HPDE6-E6E7 (cell line): ENCODE results near the gene GAA.
A peak's percentile ranks its signal among the peaks of the same experiment; 100 is the strongest.
"Not testable (repeated sequence)": the region's sequence is repeated elsewhere in the genome, so short reads cannot be mapped to it uniquely, and the experiment has no call there.

Experiments used
- DNase-seq: peaks from one replicate; pipeline ENCODE4 v3.0.0; 2011; ENCODE audit warnings: missing footprints; ENCODE audit errors: extremely low spot score

Gene GAA

DNA sequence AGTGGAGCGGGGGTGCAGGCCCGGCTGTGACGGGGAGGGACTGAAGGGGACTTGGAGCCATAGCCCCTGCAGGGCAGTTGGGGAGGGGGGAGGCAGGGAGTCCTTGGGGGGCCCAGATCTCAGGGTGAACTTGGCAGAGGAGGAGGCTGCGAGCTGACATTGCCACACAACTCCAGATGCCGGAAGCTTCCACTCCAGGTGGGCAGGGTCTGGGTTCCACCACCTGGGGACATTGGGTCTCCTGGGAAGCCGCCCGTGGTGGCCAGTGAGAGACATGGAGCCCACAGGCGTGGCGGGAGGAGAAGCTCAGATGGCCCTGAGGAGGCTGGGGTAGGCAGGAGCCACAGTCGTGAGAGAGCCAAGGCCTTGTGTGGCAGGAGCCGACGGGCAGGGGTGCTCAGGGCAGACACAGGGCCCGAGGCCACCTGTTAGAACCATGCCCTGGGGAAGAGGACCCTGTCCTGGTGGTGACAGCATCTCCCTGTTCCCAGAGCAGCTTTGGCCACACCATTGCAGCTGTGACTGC lies 18.2 kb upstream of the GAA start:
- no peak for DNase-seq

DNA sequence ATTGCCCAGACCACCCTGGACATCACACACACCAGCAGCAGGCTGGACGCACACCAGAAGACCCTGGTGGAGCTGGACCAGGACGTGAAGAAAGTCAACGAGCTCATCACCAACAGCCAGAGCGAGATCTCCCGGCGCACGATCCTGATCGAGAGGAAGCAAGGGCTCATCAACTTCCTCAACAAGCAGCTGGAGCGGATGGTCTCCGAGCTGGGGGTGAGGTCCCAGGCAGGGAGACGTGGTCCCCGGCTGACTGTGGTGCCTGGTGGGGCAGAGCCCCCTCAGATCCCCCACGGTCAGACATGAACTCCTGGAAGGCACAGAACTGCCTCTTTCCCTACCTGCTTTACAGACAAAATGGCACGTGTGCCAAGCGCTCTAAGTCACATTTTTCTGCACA lies 16.6 kb upstream of the GAA start:
- no peak for DNase-seq

DNA sequence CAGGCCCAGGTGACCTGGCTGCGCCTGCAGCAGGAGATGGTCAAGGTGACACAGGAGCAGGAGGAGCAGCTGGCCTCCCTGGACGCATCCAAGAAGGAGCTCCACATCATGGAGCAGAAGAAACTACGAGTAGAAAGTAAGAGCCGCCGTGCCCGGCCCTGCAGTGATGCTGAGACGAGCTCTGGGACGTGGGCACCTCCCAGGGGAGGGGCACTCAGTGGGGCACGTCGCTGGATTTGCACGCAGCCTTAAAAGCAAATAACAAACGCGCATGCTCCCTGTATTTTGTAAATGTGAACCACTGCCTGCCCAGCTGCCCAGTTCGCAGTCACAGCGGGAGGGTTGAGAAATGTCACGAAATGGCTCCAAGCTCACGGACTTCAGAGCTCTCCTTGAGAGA lies 15.3 kb upstream of the GAA start:
- DNase-seq, result no peak

DNA sequence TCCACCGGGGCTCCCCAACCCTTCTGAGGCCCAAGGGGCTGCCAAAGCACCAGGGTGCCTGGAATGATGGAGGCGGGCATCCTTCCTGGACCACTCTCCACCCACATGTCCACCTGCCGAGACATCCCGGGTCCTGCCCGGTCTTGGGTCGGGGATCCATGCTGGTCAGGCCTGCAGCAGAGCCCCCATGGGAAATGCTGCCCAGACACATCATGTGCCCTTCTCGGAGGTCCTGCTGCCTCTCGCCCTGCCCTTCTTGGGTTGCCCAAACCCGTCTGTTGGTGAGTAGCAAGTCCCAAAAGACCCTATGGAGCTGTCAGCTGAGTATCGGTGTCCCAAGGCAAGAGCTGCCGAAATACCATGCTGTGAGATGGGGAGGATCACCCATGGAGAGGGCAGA lies 14.8 kb upstream of the GAA start:
- DNase-seq, result no peak

DNA sequence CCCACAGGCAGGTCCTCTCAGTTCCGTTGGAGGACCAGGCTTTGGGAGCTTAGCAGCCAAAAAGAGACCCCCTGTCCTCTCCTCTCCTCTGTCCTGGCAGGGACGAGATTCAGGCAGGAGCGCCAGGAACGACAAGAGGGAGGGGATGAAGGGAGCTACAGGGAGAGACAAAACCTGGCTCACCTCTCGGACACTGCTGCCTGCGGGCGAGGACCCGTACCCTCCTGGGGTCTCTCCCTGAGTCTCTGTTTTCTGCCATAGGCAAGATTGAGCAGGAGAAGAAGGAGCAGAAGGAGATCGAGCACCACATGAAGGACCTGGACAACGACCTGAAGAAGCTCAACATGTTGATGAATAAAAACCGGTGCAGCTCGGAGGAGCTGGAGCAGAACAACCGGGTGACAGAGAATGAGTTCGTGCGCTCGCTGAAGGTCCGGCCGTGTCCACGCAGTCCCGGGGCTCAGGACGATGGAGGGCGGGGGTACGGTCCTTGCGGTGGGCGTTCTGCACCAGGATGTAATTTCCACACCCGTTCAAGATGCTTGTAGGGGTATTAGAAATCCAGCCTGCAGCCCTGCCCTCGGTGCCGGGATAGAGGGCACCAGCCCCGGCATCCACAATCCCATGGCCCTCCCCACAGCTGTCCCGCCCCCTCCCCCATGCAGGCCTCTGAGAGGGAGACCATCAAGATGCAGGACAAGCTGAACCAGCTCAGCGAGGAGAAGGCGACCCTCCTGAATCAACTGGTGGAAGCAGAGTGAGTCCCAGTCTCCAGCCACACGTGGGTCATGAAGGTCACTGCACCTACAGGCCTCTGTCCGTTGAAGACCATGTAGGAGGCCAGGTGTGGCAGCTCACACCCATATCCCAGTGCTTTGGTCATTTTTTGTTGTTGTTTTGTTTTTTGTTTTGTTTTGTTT lies 13.8 kb upstream of the GAA start:
- no peak for DNase-seq

DNA sequence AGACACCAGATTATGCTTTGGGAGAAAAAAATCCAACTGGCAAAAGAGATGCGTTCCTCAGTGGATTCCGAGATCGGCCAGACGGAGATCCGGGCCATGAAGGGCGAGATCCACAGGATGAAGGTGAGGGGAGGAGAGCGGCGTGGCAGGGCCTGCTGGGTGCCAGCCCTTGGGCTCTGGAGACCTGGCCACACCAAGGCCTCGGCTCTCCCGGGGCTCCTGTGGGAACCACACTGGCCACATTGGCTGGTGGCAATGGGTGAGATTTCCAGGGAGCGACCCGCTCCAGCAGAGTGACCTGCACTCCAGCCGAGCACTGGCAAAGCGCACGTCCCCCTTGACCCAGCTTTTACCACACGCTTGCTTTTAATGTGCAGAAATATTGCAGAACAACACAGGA lies 11.6 kb upstream of the GAA start:
- no peak for DNase-seq

DNA sequence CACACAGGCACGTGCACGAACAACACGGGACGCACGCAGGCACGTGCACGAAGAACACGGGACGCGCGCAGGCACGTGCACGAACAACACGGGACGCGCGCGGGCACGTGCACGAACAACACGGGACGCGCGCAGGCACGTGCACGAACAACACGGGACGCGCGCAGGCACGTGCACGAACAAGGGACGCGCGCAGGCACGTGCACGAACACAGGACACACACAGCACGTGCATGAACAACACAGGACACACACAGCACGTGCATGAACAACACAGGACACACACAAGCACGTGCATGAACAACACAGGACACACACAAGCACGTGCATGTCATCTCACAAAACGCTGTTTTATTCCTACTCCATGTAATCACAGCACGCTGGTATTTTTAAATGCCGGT lies 11.2 kb upstream of the GAA start:
- DNase-seq, result not testable (repeated sequence)

DNA sequence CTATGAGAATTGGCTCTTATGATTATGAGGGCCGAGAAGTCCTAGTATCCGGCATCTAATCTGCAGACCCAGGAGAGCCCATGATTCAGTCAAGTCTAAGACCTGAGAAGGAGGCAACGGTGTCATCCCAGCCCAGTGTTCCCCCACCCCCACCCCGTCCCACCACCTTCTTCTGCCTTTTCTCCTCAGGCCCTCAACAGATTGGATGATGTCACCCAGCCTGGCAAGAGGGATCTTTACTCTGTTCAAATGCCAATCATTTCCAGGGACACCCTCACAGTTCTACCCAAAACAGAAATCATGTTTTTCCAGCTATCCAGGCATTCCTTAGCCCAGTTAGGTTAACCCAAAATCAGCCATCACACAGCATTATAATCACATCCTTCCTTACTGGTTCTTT lies 10.0 kb upstream of the GAA start:
- no peak for DNase-seq

DNA sequence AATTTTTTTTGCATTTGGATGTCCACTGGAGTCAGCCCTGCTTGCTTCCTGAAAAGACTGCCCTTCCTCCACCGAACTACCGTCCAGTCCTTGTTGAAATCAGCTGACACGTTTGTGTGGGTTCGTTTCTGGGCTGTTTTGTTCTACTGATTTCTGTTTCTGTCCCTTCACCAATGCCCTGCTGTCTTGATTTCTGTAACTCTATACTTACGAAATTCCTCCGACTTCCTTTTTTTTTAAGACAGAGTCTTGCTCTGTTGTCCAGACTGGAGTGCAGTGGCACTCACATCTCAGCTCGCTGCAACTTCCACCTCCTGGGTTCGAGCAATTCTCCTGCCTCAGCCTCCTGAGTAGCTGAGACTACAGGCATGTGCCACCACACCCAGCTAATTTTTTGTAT lies 8.4 kb upstream of the GAA start:
- DNase-seq, result no peak

DNA sequence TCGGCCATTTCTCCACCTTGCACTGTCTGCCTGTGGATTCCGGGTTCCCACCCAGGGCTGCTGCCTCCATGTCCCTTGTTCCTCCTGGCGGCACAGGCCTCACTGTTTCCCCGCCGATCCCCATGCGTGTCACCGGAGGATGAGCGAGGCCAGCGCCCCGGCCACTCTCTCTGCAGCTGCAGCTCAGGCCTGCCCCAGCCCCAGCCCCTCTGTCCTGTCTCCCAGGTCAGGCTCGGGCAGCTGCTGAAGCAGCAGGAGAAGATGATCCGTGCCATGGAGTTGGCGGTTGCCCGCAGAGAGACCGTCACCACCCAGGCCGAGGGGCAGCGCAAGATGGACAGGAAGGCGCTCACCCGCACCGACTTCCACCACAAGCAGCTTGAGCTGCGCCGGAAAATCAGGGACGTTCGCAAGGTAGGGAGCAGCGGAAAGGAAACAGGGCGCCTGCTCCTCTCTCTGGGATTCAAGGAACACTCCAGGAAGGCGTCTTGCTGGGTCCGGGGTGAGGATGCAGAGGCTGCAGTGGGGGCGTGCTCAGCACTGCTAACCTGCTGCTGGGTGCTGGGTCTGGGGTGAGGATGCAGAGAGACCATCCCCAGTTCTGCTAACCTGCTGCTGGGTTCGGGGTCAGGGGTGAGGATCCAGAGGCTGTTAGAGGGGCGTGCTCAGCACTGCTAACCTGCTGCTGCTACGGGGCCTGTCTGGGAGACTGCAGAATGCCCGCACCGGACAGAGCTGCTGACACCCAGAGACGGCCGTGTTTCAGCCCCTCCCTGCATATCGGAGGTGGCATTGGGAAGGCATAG lies 6.1 kb upstream of the GAA start:
- no peak for DNase-seq

DNA sequence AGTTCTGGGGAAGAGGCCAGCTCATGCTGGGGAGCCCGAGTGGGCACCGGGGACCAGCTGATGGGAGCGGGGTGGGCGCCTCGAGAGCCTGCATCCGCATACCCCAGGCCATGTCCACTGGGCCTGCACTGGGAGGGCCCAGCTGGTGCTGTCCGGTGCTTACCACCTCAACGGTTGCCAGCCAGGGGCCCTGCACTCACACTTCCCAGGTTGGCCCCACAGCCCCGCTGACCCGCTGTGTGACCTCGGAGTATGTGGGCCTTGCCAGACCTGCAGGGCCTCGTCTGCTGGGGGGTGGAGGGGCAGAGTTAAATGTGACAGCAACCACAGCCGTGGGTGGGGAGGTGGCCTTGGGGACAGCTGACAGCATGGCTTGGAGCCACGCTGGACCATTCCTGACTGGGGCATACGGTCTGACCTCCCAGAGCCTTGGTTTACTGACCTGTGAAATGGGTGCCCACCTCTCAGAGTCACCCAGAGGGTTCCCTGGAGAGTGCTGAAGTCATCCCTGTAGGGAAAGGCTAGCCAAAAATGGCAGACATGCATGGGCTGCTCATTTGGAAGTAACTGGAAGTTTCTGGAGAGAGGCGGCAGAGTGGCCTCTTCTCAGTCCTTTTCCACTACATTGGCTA lies 5.4 kb upstream of the GAA start:
- DNase-seq, result no peak

DNA sequence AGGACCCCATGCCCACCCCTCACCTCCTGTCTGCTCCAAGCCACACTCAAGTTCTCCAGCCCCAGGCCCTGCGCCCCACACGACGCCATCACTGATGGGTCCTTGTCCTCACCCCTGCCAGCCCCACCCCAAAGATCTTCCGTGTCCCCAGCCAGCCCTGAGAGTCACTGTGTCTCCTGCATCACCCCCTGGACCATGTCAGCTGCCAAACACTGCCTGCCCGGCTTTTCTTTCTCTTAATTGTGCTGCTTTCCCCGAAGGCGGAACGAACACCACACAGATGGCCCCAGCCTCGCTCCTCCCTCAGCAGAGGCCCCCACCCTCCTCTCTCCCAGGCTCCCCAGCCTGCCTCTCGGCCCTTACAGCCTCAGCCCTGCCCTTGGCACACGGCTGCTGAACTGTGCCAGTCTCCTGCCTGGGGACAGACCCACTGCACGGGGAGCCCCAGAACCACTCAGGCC lies 4.8 kb upstream of the GAA start:
- no peak for DNase-seq

DNA sequence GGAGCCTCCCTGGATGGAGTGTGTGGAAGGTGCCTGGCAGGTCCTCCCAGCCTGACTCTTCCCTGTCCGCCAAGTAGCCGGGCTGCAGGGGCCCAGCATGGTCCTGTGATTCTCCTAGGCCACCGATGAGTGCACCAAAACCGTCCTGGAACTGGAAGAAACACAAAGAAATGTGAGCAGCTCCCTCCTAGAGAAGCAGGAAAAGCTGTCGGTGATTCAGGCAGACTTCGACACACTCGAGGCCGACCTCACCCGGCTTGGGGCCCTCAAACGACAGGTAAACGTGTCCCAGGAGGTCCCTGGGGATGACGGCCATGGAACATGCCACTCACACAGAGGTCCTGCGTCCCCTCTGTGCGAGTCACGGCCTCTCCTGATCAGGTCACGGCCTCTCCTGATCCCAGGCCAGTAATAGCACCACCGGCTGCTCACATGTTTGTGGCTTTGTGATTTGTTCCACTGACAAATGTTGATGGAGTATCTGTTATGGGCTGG lies 4.2 kb upstream of the GAA start:
- DNase-seq, result no peak

DNA sequence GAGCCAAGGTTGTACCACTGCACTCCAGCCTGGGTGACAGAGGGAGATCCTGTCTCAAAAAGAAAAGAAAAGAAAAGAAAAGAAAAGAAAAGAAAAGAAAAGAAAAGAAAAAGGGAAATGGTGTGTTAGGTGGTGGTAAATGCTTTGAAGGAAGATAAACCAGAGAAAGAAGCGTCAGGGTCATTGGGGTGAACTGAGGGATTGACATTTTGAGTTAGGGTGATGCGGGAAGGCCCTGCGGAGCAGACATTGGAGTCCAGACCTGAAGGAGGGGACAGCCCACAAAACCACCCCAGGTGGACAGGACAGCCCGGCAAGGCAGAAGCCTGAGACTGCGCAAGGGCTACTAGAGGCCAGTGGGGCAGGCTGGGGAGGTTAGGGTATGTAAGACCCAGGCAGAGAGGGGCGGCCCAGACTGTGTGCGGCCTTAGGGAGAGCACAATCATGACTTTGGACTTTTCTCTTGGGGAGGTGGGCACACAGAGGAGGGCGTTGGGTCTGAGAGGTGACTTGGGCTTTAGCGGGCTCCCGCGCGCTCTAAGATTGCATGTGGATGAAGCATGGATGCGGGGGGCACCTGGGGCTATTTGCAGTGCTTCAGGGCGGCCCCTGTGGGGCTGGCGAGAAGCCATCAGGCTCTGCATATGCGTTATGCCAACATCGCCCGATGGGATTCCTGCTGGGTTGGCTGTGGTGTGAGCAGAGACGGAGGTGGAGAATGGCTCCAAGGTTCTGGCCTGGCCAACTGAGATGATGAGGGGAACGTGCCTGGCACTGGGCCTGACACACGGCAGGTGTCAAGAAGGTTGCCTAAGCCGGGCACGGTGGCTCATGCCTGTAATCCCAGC lies 3.3 kb upstream of the GAA start:
- no peak for DNase-seq

DNA sequence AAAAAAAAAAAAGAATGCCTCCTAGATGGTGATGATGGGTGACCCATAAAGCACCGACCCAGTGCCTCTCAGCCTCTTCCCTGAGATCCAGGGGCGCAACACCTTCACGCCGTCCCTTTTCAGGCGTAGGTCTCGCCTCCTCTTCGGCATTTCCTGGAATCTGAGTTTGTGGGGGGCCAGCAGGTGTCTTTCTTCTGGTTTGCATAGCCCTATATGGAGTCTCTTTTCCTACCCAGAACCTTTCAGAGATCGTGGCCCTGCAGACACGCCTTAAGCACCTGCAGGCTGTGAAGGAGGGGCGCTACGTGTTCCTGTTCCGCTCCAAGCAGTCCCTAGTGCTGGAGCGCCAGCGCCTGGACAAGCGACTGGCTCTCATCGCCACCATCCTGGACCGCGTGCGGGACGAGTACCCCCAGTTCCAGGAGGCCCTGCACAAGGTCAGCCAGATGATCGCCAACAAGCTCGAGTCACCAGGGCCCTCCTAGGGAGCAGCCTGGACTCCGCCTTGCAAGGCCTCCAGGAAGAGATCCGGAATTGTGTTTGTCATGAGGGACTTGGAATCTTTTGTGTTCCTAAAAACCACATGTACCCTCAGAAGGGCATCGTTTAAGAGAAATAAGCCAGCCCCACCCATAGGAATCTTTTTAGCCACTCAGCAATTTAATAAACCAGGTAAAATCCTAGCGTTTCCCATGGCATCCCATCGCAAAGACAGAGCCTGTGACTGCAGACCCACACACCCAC lies 1.9 kb upstream of the GAA start:
- DNase-seq, result no peak

DNA sequence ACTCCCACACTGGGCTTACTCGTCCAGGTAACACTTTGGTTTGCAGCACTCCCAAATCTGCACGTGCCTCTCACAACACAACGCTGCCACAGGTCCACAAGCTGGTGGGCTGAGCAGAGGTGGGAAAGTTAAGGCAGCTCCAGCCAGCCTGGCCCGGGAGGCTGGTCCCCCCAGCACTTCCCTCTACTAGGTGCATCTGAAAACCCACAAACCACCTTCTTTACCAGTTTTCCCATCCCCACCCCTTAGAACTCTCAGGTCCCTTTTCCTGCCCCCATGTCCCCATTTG lies 1.4 kb upstream of the GAA start:
- no peak for DNase-seq

DNA sequence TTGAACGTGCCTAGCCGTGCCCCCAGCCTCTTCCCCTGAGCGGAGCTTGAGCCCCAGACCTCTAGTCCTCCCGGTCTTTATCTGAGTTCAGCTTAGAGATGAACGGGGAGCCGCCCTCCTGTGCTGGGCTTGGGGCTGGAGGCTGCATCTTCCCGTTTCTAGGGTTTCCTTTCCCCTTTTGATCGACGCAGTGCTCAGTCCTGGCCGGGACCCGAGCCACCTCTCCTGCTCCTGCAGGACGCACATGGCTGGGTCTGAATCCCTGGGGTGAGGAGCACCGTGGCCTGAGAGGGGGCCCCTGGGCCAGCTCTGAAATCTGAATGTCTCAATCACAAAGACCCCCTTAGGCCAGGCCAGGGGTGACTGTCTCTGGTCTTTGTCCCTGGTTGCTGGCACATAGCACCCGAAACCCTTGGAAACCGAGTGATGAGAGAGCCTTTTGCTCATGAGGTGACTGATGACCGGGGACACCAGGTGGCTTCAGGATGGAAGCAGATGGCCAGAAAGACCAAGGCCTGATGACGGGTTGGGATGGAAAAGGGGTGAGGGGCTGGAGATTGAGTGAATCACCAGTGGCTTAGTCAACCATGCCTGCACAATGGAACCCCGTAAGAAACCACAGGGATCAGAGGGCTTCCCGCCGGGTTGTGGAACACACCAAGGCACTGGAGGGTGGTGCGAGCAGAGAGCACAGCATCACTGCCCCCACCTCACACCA lies 724 bp downstream of the GAA start:
- peak; percentile 38 for DNase-seq

DNA sequence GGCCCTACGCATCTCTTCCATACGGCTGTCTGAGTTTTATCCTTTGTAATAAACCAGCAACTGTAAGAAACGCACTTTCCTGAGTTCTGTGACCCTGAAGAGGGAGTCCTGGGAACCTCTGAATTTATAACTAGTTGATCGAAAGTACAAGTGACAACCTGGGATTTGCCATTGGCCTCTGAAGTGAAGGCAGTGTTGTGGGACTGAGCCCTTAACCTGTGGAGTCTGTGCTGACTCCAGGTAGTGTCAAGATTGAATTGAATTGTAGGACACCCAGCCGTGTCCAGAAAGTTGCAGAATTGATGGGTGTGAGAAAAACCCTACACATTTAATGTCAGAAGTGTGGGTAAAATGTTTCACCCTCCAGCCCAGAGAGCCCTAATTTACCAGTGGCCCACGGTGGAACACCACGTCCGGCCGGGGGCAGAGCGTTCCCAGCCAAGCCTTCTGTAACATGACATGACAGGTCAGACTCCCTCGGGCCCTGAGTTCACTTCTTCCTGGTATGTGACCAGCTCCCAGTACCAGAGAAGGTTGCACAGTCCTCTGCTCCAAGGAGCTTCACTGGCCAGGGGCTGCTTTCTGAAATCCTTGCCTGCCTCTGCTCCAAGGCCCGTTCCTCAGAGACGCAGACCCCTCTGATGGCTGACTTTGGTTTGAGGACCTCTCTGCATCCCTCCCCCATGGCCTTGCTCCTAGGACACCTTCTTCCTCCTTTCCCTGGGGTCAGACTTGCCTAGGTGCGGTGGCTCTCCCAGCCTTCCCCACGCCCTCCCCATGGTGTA lies 1.5 kb downstream of the GAA start:
- DNase-seq, result peak; percentile 59

DNA sequence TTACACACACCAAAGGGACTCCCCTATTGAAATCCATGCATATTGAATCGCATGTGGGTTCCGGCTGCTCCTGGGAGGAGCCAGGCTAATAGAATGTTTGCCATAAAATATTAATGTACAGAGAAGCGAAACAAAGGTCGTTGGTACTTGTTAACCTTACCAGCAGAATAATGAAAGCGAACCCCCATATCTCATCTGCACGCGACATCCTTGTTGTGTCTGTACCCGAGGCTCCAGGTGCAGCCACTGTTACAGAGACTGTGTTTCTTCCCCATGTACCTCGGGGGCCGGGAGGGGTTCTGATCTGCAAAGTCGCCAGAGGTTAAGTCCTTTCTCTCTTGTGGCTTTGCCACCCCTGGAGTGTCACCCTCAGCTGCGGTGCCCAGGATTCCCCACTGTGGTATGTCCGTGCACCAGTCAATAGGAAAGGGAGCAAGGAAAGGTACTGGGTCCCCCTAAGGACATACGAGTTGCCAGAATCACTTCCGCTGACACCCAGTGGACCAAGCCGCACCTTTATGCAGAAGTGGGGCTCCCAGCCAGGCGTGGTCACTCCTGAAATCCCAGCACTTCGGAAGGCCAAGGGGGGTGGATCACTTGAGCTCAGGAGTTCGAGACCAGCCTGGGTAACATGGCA lies 2.2 kb downstream of the GAA start:
- DNase-seq, result no peak
